ENCODE results near the gene ACAT1. TPM values are rescaled to one million over a fixed set of nuclear protein-coding genes. Genes with fewer than 3 reads are reported as not detected.

The ACAT1 gene
- total RNA-seq, 1 experiment from 2014 or later: 34.4 TPM

DNA sequence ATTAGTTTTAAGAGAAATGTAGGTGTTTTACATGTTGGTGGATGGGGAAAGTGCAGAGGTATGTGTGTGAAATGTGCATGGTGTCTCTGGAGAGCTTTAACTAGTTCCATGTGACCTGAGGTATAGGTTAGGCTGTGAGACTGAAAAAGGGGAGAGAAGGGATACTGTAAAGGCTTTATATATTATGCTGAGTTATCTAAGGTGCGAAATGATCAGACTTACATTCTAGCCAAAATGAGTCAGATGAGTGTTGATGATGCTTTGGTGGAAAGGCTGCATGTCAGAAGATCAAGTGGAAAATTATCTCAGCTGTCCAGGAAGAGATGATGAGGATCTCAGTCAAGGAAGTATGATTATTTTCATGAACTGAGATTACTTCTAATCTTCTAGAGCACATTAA, 15.8 kb downstream of the ACAT1 start:
- Histone ChIP-seq H3K27me3 (ENCODE audit: insufficient read depth, low read depth) (no peaks in the 10 kb centered on the region), H3K36me3 (ENCODE audit: low read depth) (peaks cover 7% of the 10 kb centered on the region; the same call in 1 of the 2 replicates), H3K4me2 (no peak overlapping the region), H3K4me3 (no peak overlapping the region), H2AFZ (no peak overlapping the region), H3K4me1 (replicated peaks; ENCODE audit: insufficient read depth) (no peaks in the 10 kb centered on the region), H3K9me2 (ENCODE audit: insufficient read depth) (no peaks in the 10 kb centered on the region; the same call in 1 of the 2 replicates), H4K20me1 (ENCODE audit: insufficient read depth) (no peaks in the 10 kb centered on the region), H3K79me2 (ENCODE audit: low read depth) (no peaks in the 10 kb centered on the region), H3K27ac (no peak overlapping the region), H3F3A (ENCODE audit: insufficient read depth, low read depth) (peaks cover 15% of the 10 kb centered on the region), H3K9me3 (ENCODE audit: insufficient read depth, low read depth) (no peaks in the 10 kb centered on the region)
- CTCF ChIA-PET: no interaction called here
- DNase-seq: no peak
- BruUV-seq (replicated peaks): no TSS peak
- TF ChIP-seq CTCF (conservative IDR thresholded peaks at IDR 0.05) (no peak), EZH2 (IDR thresholded peaks at IDR 0.05; ENCODE audit: low read depth) (no peak)
- POLR2A ChIA-PET (ENCODE audit: unreplicated experiment): no interaction called here
- intact Hi-C loops (cut with micrococcal nuclease; ENCODE audit: unreplicated experiment): no loop called here

- POLR2A ChIA-PET (ENCODE audit: unreplicated experiment): no interaction called here
- no TSS peak for BruUV-seq (replicated peaks)
- TF ChIP-seq EZH2 (IDR thresholded peaks at IDR 0.05; ENCODE audit: low read depth) (no peak), CTCF (conservative IDR thresholded peaks at IDR 0.05) (no peak)
- Histone ChIP-seq H3K4me1 (replicated peaks; ENCODE audit: insufficient read depth) (no peaks in the 10 kb centered on the region), H2AFZ (no peak overlapping the region), H3K4me3 (no peak overlapping the region), H3K9me3 (ENCODE audit: insufficient read depth, low read depth) (no peaks in the 10 kb centered on the region), H3K79me2 (ENCODE audit: low read depth) (no peaks in the 10 kb centered on the region), H3K9me2 (ENCODE audit: insufficient read depth) (no peaks in the 10 kb centered on the region), H3F3A (ENCODE audit: insufficient read depth, low read depth) (no peaks in the 10 kb centered on the region), H3K27ac (no peak overlapping the region), H3K4me2 (no peak overlapping the region), H3K27me3 (ENCODE audit: insufficient read depth, low read depth) (no peaks in the 10 kb centered on the region), H3K36me3 (ENCODE audit: low read depth) (peaks cover 8% of the 10 kb centered on the region), H4K20me1 (ENCODE audit: insufficient read depth) (no peaks in the 10 kb centered on the region)
- CTCF ChIA-PET: no interaction called here
- no peak for DNase-seq
- intact Hi-C loops (cut with micrococcal nuclease; ENCODE audit: unreplicated experiment): loop anchor here (5.0 kb wide), 1 partner anchor 35 kb away; no protein-coding TSS in a partner anchor
These were observed 20.9 kb downstream of the ACAT1 start for GRCh38 chr11:108142304-108142703.

DNA sequence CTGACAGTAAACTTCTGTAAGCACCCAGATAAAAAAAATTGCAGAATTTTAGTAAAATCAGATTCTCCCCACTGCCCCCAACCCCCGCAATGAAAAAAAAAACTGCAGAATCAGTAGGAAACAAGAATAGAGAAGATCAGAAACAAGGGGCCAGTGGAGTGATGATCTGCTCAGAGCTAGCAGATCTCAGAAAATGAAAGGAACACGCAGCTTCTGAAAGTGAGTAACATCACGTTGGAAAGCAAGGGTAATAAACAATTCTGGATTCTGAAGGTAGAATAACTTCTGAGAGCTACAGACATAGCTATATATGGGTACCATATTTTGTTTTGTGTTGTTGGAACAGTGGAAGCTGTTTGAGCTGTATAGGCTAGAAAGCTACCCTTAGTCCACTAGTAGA, 23.2 kb downstream of the ACAT1 start:
- no peak overlapping the region for H3K27ac ChIP-seq
- H3K79me2 ChIP-seq (ENCODE audit: low read depth): no peaks in the 10 kb centered on the region
- no peaks in the 10 kb centered on the region for H4K20me1 ChIP-seq (ENCODE audit: insufficient read depth)
- H3K36me3 ChIP-seq (ENCODE audit: low read depth): peaks cover 25% of the 10 kb centered on the region
- ChIA-PET CTCF (no interaction called here), POLR2A (ENCODE audit: unreplicated experiment) (no interaction called here)
- TF ChIP-seq CTCF (conservative IDR thresholded peaks at IDR 0.05): no peak
- TF ChIP-seq EZH2 (IDR thresholded peaks at IDR 0.05; ENCODE audit: low read depth): no peak
- no peaks in the 10 kb centered on the region for H3K27me3 ChIP-seq (ENCODE audit: insufficient read depth, low read depth)
- no TSS peak for BruUV-seq (replicated peaks)
- no peaks in the 10 kb centered on the region for H3K4me1 ChIP-seq (replicated peaks; ENCODE audit: insufficient read depth)
- no peaks in the 10 kb centered on the region for H3K9me2 ChIP-seq (ENCODE audit: insufficient read depth)
- intact Hi-C loops (cut with micrococcal nuclease; ENCODE audit: unreplicated experiment): loop anchor here (5.0 kb wide), 1 partner anchor 33 kb away; no protein-coding TSS in a partner anchor
- H3K9me3 ChIP-seq (ENCODE audit: insufficient read depth, low read depth): no peaks in the 10 kb centered on the region
- H2AFZ ChIP-seq: no peak overlapping the region
- H3F3A ChIP-seq (ENCODE audit: insufficient read depth, low read depth): no peaks in the 10 kb centered on the region
- no peak overlapping the region for H3K4me3 ChIP-seq
- no peak overlapping the region for H3K4me2 ChIP-seq
- peak in 1 of 2 experiments; percentile 11 for DNase-seq
